ENCODE data around the gene SCFD1.

Gene SCFD1

DNA sequence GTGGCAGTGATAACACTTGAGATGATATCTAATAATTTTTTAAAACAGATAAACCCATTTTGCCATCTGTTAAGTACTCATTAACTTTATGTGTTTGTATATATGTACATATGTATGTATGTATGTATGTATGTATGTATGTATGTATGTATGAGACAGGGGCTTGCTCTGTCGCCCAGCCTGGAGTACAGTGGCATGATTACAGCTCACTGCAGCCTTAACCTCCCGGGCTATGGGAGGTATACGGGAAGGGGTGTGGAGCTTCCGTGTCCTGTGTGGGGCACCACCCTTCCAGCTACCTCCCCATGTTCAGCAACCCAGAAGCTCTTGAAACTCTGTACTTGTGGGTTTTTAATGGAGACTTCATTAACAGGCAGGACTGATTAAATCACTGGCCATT is 116.9 kb downstream of the SCFD1 start:
- H3K4ac ChIP-seq (ENCODE audit: low read depth in 1 of 2, low read length in 2 of 2), result no peak overlapping the region
- no peak overlapping the region for H2BK120ac ChIP-seq (ENCODE audit: low read depth, low read length)
- H2BK12ac ChIP-seq (ENCODE audit: low read length in 2 of 2), result no peak overlapping the region
- H3K14ac ChIP-seq (ENCODE audit: low read length in 2 of 2), result no peak overlapping the region
- H4K8ac ChIP-seq (ENCODE audit: low read length), result no peak overlapping the region
- H3K79me1 ChIP-seq (replicated peaks; ENCODE audit: low read length, poor library complexity, severe bottlenecking), result no peaks in the 10 kb centered on the region
- H3K4me1 ChIP-seq (ENCODE audit: control insufficient read depth, insufficient read depth, low read depth, low read length), result no peaks in the 10 kb centered on the region
- no peaks in the 10 kb centered on the region for H3K27me3 ChIP-seq (ENCODE audit: control insufficient read depth in 1 of 2, insufficient read depth in 1 of 2, low read length in 2 of 2)
- H3K4me3 ChIP-seq (ENCODE audit: insufficient read depth in 1 of 2, low read depth in 1 of 2, low read length in 2 of 2), result no peak overlapping the region
- no peak overlapping the region for H2BK5ac ChIP-seq (ENCODE audit: low read depth, low read length, poor library complexity, severe bottlenecking)
- peaks cover 0 to 30% of the 10 kb centered on the region in 2 experiments for H3K36me3 ChIP-seq (ENCODE audit: control insufficient read depth in 1 of 2, insufficient read depth in 2 of 2, low read depth in 1 of 2, low read length in 2 of 2)
- no peak overlapping the region for H2AFZ ChIP-seq (ENCODE audit: low read depth, low read length)
- H4K91ac ChIP-seq (ENCODE audit: low read length), result no peak overlapping the region
- no peak overlapping the region for H3K27ac ChIP-seq (ENCODE audit: low read length, poor library complexity, severe bottlenecking)
- no peak overlapping the region for H3K4me2 ChIP-seq (ENCODE audit: low read length, poor library complexity, severe bottlenecking)
- H3K18ac ChIP-seq (ENCODE audit: low read depth in 1 of 2, low read length in 2 of 2), result no peak overlapping the region
- no peak overlapping the region for H3K23ac ChIP-seq (ENCODE audit: low read length in 2 of 2)
- no peaks in the 10 kb centered on the region for H3K9me3 ChIP-seq (ENCODE audit: control insufficient read depth, low read length)
- no peak overlapping the region for H2AK5ac ChIP-seq (ENCODE audit: low read length, severe bottlenecking)
- no peak for DNase-seq
- 92% methylated on average over 1 of the region's 4 CpGs for WGBS
- H3K9ac ChIP-seq (ENCODE audit: low read length), result no peak overlapping the region
- no peak overlapping the region for H2BK15ac ChIP-seq (ENCODE audit: low read depth, poor library complexity, severe bottlenecking)

DNA sequence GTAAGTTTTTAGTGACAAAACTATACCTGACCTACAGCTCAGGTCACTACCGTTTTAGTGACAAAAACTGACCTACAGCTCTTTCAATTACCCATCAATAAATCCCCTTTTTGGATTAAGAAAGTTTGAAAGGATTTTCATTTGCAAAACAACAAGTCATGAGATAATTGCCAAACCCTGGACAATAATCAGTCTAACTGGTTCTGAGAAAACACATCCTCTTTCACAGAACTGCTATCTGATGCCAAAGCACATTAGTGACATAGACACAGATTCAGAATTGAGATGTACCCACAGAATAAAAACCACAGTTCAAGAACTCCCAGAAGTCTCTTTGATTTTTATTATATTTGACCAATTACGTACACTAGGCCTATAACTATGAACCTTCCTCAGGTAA is 126.2 kb downstream of the SCFD1 start:
- Histone ChIP-seq H3K4me3 (ENCODE audit: insufficient read depth in 1 of 2, low read depth in 1 of 2, low read length in 2 of 2) (no peak overlapping the region), H3K27ac (ENCODE audit: low read length, poor library complexity, severe bottlenecking) (no peak overlapping the region), H2BK120ac (ENCODE audit: low read depth, low read length) (no peak overlapping the region), H4K8ac (ENCODE audit: low read length) (no peak overlapping the region), H3K79me1 (replicated peaks; ENCODE audit: low read length, poor library complexity, severe bottlenecking) (no peaks in the 10 kb centered on the region), H2BK5ac (ENCODE audit: low read depth, low read length, poor library complexity, severe bottlenecking) (no peak overlapping the region), H3K9ac (ENCODE audit: low read length) (no peak overlapping the region), H2AFZ (ENCODE audit: low read depth, low read length) (no peak overlapping the region), H4K91ac (ENCODE audit: low read length) (no peak overlapping the region), H3K4me2 (ENCODE audit: low read length, poor library complexity, severe bottlenecking) (no peak overlapping the region), H3K18ac (ENCODE audit: low read depth in 1 of 2, low read length in 2 of 2) (no peak overlapping the region), H3K36me3 (ENCODE audit: control insufficient read depth in 1 of 2, insufficient read depth in 2 of 2, low read depth in 1 of 2, low read length in 2 of 2) (no peaks in the 10 kb centered on the region), H3K23ac (ENCODE audit: low read length in 2 of 2) (no peak overlapping the region), H3K14ac (ENCODE audit: low read length in 2 of 2) (no peak overlapping the region), H2AK5ac (ENCODE audit: low read length, severe bottlenecking) (no peak overlapping the region), H2BK15ac (ENCODE audit: low read depth, poor library complexity, severe bottlenecking) (no peak overlapping the region), H3K4ac (ENCODE audit: low read depth in 1 of 2, low read length in 2 of 2) (no peak overlapping the region), H3K4me1 (ENCODE audit: control insufficient read depth, insufficient read depth, low read depth, low read length) (no peaks in the 10 kb centered on the region), H3K9me3 (ENCODE audit: control insufficient read depth, low read length) (no peaks in the 10 kb centered on the region), H3K27me3 (ENCODE audit: control insufficient read depth in 1 of 2, insufficient read depth in 1 of 2, low read length in 2 of 2) (peaks cover 11 to 20% of the 10 kb centered on the region in 2 experiments), H2BK12ac (ENCODE audit: low read length in 2 of 2) (no peak overlapping the region)
- no peak for DNase-seq
- 71% methylated on average over 1 of the region's 2 CpGs for WGBS

DNA sequence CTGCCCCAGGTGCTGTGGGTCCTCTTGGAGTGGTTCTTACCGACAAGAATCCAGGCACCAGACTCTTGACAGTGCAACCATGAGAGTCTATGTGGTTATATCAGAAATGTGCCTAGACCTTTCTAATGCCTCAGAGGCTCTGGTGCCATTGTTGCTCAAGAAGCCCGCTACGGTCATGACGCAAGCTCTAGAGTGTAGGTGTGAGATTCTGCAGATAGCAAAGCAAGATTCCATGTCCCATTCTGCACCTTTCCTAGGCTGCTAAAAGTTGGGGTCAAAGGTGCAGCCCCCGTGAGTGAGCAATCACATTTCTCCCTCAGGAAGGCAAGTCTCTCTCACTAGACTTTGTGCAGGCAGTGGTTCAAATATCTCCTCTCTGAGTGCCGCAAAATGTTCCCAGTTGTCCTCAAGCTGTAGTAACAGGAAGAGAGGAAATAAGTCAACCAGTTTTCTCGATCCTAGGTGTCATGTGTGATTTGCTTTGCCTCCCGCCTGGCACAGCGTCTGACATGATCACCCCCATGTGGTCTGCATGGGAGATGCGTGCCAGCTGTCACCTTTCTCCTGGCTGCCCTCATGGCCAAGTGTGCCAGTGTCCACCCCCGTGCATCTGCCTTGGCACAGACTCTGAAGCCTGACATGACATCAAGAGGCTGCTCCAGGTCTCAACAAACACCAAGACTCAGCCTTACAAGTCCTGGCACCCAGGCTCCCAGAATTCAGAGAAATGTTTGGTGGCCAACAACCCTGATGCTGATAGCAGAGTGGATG is 129.7 kb downstream of the SCFD1 start:
- Histone ChIP-seq H3K18ac (ENCODE audit: low read depth in 1 of 2, low read length in 2 of 2) (no peak overlapping the region), H3K27ac (ENCODE audit: low read length, poor library complexity, severe bottlenecking) (no peak overlapping the region), H3K23ac (ENCODE audit: low read length in 2 of 2) (no peak overlapping the region), H3K4me3 (ENCODE audit: insufficient read depth in 1 of 2, low read depth in 1 of 2, low read length in 2 of 2) (no peak overlapping the region), H2AFZ (ENCODE audit: low read depth, low read length) (no peak overlapping the region), H4K8ac (ENCODE audit: low read length) (no peak overlapping the region), H3K36me3 (ENCODE audit: control insufficient read depth in 1 of 2, insufficient read depth in 2 of 2, low read depth in 1 of 2, low read length in 2 of 2) (no peaks in the 10 kb centered on the region), H3K4ac (ENCODE audit: low read depth in 1 of 2, low read length in 2 of 2) (no peak overlapping the region), H3K79me1 (replicated peaks; ENCODE audit: low read length, poor library complexity, severe bottlenecking) (no peaks in the 10 kb centered on the region), H2BK5ac (ENCODE audit: low read depth, low read length, poor library complexity, severe bottlenecking) (no peak overlapping the region), H2BK120ac (ENCODE audit: low read depth, low read length) (no peak overlapping the region), H2BK12ac (ENCODE audit: low read length in 2 of 2) (no peak overlapping the region), H4K91ac (ENCODE audit: low read length) (no peak overlapping the region), H3K9ac (ENCODE audit: low read length) (no peak overlapping the region), H3K9me3 (ENCODE audit: control insufficient read depth, low read length) (no peaks in the 10 kb centered on the region), H2AK5ac (ENCODE audit: low read length, severe bottlenecking) (no peak overlapping the region), H3K4me1 (ENCODE audit: control insufficient read depth, insufficient read depth, low read depth, low read length) (no peaks in the 10 kb centered on the region), H3K27me3 (ENCODE audit: control insufficient read depth in 1 of 2, insufficient read depth in 1 of 2, low read length in 2 of 2) (peaks cover 17 to 25% of the 10 kb centered on the region in 2 experiments), H3K4me2 (ENCODE audit: low read length, poor library complexity, severe bottlenecking) (no peak overlapping the region), H2BK15ac (ENCODE audit: low read depth, poor library complexity, severe bottlenecking) (no peak overlapping the region), H3K14ac (ENCODE audit: low read length in 2 of 2) (no peak overlapping the region)
- WGBS, result 84% methylated on average over 11 of the region's 11 CpGs
- no peak for DNase-seq

DNA sequence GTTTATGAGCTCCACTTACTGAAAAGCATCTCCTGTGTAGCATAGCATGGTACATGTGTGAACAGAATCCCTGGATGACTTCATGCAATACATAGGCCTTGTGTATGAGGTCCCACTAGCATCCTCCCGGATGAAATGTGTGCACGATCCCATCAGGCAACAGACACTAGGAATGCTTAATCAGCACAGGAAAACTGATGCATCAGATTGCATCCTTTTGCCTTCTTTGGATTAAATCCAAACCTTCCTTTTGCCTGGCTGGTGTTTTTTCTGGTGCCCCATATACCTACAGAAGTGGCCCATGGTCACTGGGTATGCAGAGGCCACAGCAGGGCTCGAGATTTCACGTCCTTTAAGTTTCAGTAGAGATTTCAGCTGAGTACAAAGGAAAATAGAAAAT is 131.3 kb downstream of the SCFD1 start:
- Histone ChIP-seq H2BK12ac (ENCODE audit: low read length in 2 of 2) (no peak overlapping the region), H3K18ac (ENCODE audit: low read depth in 1 of 2, low read length in 2 of 2) (no peak overlapping the region), H2AK5ac (ENCODE audit: low read length, severe bottlenecking) (no peak overlapping the region), H3K79me1 (replicated peaks; ENCODE audit: low read length, poor library complexity, severe bottlenecking) (no peaks in the 10 kb centered on the region), H4K91ac (ENCODE audit: low read length) (no peak overlapping the region), H3K4me1 (ENCODE audit: control insufficient read depth, insufficient read depth, low read depth, low read length) (no peaks in the 10 kb centered on the region), H3K27ac (ENCODE audit: low read length, poor library complexity, severe bottlenecking) (no peak overlapping the region), H3K27me3 (ENCODE audit: control insufficient read depth in 1 of 2, insufficient read depth in 1 of 2, low read length in 2 of 2) (peaks cover 15 to 25% of the 10 kb centered on the region in 2 experiments), H3K4me3 (ENCODE audit: insufficient read depth in 1 of 2, low read depth in 1 of 2, low read length in 2 of 2) (no peak overlapping the region), H3K23ac (ENCODE audit: low read length in 2 of 2) (no peak overlapping the region), H3K14ac (ENCODE audit: low read length in 2 of 2) (no peak overlapping the region), H2AFZ (ENCODE audit: low read depth, low read length) (no peak overlapping the region), H3K9me3 (ENCODE audit: control insufficient read depth, low read length) (no peaks in the 10 kb centered on the region), H2BK5ac (ENCODE audit: low read depth, low read length, poor library complexity, severe bottlenecking) (no peak overlapping the region), H3K4ac (ENCODE audit: low read depth in 1 of 2, low read length in 2 of 2) (no peak overlapping the region), H3K4me2 (ENCODE audit: low read length, poor library complexity, severe bottlenecking) (no peak overlapping the region), H2BK120ac (ENCODE audit: low read depth, low read length) (no peak overlapping the region), H3K36me3 (ENCODE audit: control insufficient read depth in 1 of 2, insufficient read depth in 2 of 2, low read depth in 1 of 2, low read length in 2 of 2) (no peaks in the 10 kb centered on the region), H4K8ac (ENCODE audit: low read length) (no peak overlapping the region), H2BK15ac (ENCODE audit: low read depth, poor library complexity, severe bottlenecking) (no peak overlapping the region), H3K9ac (ENCODE audit: low read length) (no peak overlapping the region)
- DNase-seq, result no peak
- 92% methylated on average over 3 of the region's 4 CpGs for WGBS
